GM19023 (cell line): ENCODE measurements around the gene TRA2A.

Experiments used
- ATAC-seq: cut with Tn5 transposase; IDR thresholded peaks from one replicate; pipeline ENCODE4 v1.9.1; 2021; ENCODE audit warnings: mild to moderate bottlenecking, moderate library complexity; ENCODE audit not compliant: unreplicated experiment

TRA2A gene

DNA sequence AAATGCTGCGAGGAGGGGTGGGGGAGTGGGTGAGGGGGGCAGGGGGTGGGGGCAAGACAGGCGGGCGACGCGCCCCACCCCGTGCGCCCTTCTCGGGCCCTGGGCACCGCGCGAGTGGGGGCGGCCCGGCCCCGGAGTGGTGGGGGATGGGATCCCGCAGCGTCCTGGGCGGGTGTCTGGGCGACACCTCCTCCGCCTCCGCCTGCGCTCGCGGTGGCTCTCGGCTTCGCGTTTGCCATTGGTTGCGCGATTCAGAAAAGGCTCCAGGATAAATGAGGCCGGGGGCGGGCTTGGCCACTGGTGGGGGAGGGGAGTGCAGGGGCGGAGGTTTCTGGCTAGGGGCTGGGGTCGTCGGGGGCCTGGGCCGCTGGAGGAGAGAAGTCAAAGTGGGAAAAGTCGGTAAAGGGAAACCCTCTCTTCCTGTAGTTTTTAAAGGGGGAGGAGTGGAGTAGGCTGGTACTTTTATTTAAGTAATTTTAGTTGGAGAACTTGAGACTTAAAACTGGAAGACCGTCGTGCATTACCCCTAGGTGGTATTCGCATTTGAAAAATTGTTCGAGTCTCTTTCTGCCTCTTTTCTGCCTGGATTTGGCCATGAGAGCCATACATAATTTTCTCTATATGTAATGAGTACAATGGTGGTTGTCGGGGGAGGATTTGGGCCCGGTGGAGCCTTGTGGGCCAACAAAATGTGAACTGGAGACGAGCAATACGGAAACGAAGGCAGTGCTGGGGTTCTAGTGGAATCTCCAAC, 60.5 kb downstream of the TRA2A start:
- ATAC-seq, result no peak

DNA sequence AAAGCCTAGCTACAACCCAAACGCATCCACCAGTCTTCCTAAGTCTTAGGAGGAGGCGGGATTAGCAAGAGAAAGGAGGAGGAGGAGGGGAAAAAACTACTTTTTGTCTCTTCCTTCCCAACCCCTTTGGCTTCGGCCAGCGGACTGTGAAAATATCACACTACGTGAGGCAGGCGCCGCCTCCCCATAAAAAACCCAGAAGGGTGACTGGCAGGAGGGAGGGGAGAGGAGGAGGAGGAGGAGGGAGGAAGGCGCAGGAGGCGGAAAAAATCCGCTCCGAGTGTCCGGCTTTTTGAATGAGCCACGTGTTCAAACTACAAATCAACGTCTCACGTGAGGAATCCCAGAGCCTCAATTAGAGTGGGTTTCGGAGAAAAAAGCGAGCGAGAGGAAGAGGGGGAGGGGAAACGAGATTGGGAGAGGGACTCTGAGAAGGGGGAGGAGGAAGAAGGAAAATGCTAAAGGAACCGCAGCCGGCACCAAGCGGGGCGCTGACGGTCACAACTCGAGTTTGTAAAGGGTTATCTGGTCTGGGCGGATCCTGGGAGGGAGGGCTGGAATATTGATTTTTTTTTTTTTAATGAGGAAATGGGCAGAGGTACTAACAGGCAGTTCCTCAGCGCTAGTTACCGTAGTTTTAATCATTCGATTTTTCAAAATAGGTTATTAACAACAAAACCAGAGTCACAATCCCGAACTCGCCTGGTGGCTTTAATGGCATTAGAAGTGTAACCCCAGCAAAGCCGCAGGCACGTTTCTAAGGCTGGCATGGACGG, 61.3 kb downstream of the TRA2A start, which contains the start of gene IGF2BP3:
Gene IGF2BP3 (minus strand): TSS at position 162 of the 776 bp plus-strand sequence. CDS start 381 bp downstream, outside the sequence.
- ATAC-seq, result no peak

DNA sequence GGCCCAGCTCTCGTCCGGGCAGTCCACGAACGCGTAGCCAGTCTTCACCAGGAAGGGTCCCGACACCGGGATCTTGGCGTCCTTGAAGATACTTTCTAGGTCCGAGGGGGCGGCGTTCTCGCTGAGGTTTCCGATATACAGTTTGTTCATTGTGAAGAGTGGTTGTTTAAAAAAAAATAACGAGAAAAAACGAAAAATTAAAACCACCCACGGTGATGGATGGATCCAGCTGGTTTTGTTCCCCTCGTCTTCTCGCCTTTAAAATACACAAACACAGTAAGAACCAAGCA, 61.9 kb downstream of the TRA2A start:
- ATAC-seq, result no peak

DNA sequence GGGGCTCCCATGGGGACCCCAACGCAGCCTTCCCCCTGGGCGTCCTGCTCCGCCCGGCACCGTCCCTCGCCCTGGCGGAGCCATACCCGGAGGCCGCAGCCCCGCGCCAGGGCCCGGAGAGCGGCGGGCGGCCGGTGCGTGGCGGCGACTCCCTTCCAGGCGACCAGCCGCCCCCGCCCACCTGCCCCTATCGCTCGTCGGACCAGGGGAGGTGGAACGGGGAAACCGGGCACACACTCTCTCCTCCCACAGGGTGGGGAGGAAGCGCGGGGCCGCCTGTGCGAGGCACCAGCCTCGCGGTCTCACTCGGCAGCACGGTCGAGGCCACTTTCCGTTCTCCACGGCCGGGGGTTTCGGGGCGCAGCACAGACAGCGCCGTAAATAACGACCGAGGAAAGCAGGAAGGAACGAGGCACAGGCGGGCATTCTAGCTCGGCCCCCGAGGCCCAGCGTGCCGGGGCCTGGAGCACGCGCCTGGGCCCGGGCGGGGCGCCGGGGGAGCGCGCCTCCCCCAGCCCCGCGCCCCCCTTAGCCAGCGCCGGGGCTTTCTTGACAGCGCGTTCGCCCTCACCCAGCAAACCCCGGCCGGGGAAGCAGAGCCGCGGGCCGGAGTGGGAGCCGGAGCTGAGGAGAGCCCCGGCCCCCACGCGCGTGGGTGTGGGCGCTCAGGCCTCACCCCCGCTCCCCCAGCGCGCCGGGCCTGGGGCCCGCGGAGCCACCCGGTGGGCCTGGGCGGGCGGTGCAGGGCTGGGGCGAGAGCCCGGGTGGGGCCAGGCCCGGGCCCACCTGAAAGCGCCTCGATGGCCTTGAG, 62.4 kb downstream of the TRA2A start:
- ATAC-seq, result no peak

DNA sequence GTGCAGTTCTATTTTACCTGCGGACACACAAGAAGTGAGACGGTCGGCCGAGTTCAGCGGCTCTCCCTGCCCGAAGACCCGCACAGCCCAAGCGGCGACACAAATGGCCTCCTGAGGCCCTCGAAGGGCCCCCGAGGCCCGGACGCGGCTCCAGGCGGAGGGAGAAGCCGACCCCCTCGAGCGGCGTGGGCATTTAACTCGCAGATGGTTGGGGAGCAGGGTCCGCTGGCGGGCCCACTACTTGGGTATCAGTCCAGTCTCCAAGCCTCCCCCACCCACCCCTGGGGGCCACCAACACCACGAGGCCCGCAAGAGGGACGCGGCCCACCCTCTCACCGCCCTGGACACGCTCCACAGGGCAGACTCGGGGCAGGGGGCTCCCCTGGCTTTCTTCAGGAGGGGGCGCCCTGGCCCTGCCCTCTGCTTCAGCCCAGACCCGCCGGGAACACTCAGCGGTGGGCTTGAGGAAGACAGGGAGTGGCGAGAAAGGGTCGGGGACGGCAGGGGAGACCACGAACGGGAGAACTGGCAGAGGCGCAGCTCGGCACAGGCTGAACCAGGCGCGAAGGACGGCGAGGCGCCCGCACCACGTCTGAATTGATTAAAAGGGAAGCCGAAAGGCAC, 63.1 kb downstream of the TRA2A start:
- ATAC-seq, result no peak

DNA sequence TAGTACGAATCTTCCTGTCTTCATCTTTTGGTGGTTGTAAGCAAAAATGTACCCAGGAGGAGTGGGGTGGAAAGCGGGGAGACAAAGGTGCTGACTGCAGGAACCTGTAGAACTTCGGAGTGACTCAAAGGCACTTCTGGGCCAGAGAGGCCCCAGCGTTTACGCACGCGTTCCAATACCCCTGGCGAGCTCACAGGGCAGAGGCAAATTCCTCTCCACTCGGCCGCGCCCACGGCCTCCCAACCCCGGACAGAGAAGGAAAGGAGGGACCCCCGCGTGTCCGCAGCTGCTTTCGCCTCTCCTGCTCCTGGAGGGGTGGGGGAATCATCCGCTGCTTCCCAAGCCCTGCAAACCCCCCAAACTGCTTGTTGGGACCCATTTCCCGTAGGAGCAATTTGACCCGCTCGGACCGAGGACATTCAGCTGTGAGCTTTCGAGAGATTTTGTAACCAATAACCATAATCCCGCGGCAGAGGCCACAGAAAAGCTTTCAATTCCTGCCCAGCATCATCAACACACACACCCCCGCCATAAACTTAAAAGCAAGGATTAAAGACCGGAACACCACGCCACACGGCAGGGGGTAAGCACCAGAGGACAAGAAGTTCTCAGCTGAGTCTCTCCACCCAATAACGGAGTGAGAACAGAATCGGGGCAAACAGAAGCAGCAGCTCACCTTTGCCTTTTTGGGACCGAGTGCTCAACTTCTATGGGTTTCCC, 63.8 kb downstream of the TRA2A start:
- no peak for ATAC-seq

DNA sequence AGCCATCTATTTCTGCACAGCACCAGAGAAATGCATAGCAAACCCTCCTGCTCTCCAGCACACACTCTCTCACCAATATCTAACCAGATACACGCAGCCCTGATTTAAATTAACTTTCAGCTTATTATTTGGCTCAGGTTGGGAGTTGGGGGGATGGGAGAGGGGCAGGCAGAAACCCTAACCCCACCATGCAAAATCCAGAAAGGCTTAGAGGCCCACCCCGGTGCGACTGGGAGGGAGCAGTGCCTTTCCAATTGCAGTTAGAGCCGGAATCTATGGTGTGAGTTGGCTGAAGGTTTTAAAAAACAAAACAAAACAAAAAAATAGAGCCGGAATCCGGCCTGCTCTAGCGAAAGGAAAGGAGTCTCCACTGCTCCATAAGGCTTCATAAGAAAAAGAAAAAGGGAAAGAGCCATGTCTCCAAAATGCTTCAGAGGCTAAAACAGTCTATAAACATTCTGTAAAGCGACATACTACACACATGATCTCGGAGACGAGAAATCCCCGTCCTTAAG, 64.4 kb downstream of the TRA2A start:
- ATAC-seq, result no peak

DNA sequence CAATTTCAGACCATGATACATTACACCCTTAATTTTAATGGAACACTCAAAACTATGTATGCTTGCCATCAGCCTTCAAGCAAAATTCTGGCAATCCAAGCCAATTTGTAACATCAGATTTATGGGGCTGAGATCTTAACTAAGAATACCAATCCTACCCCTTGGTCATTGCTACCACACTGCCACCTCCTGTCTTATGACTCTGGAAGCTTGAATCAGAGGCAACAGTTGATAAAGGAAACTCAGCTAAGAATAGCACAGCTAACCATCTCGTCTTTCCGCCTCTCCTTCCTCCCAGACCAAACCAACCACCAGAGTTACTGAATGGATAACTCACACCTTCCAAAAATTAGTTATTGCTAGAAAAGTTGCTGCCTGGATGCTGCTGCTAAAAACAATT, 68.9 kb downstream of the TRA2A start:
- ATAC-seq, result no peak

DNA sequence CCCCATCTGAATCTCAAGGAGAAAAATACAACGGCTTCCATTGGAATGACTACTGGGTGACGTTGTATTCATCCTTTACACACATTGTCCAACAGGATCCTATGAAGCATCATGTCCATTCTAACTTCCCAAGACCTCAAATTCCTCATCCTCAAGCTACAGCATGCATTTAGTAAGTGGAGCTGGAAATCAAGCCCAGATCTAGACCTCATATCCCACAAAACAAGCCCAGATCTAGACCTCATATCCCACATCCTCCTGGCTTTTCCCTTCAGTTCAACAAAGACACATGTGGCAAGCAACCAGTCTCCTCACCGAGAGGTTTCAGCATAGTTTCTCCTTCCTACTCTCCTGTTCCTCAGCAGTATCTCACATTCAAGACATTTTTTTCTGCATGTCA, 73.7 kb downstream of the TRA2A start:
- ATAC-seq, result no peak

DNA sequence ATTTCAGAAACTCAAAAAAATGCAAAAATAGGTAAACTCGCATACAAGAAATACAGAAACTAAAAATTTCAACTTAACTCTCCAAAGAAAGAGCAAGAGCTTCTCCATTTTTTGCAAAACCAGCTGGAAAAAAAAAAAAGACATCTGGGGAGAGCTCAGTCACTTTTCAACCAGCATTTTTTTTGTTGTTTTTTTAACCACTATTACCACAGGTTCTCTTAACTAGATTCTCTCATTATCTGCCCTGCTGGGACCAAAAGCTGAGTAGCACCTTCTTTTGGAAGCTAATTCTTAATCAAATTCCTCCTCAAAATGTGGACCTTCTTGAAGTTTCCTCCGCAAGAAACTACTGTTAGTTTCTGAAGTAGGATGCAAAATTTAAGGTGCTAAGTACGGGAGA, 75.7 kb downstream of the TRA2A start:
- no peak for ATAC-seq

DNA sequence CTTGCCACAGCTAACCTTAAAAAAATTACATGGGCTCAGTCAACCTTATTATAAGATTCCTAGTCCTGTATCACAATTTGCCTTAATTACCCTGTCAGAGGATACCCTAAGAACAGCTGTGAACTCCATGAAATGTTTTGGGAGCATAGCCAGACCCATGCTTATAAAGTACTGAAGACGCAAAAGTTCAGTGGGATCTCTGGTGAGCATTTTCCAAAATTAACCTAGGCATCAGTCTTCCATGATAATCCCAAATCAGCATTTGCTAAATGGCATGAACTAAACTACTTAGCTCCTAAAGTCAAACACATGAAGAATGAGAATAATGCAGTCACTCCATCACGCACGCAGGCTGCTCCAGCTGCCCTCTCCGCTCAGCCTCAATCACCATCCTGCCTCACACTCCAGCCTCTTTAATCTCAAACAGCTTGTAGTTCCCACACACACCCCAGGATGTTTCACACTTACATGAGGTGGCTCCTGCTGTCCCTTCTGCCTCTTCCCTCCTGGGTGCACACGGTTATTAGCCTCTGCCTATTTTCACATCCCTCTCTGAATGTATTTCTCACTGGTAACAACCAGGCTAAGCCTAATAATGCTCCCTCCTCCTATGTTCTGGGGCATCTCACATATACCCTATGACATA, 76.8 kb downstream of the TRA2A start:
- no peak for ATAC-seq
